CD14-positive monocyte (primary cell): ENCODE measurements around the gene RASGRP1. TPM values are rescaled to one million over a fixed set of nuclear protein-coding genes. Genes with fewer than 3 reads are reported as not detected.

Source experiments
- DNase-seq, 3 donors: peaks; one replicate each; pipeline ENCODE4 v3.0.0-alpha.2; 2011 to 2022
- H2AFZ ChIP-seq: 2 replicates; pipeline ENCODE4 v1.6.0; 2012; ENCODE audit warnings: mild to moderate bottlenecking, low read depth, low read length, inconsistent platforms; ENCODE audit not compliant: insufficient read depth, poor library complexity, severe bottlenecking
- H3K27ac ChIP-seq, 2 donors: 1 replicate in 1 of 2; 2 replicates in 1 of 2; pipeline ENCODE4 v1.5.1; 2012 to 2013; ENCODE audit warnings: low read length in 2 of 2, control low read depth in 1 of 2, inconsistent platforms in 1 of 2, low read depth in 1 of 2, mild to moderate bottlenecking in 1 of 2
- H3K27me3 ChIP-seq, 2 donors: one replicate each; pipeline versions ENCODE4 v1.6.0 to v1.6.1; 2011 to 2013; ENCODE audit warnings: low read length in 2 of 2; ENCODE audit not compliant: control insufficient read depth in 2 of 2, insufficient read depth in 2 of 2
- H3K36me3 ChIP-seq, 2 donors: replicated peaks in 1 of 2; 1 replicate in 1 of 2; 2 replicates in 1 of 2; pipeline versions ENCODE4 v1.5.1 to v1.6.1; 2012 to 2013; ENCODE audit warnings: low read length in 2 of 2, control low read depth in 1 of 2, inconsistent platforms in 1 of 2, mild to moderate bottlenecking in 1 of 2; ENCODE audit not compliant: insufficient read depth in 2 of 2, control insufficient read depth in 1 of 2
- H3K4me1 ChIP-seq, 2 donors: 1 replicate in 1 of 2; 2 replicates in 1 of 2; pipeline versions ENCODE4 v1.5.1 to v1.6.1; 2012 to 2013; ENCODE audit warnings: low read length in 2 of 2, control low read depth in 1 of 2, inconsistent platforms in 1 of 2, mild to moderate bottlenecking in 1 of 2, moderate library complexity in 1 of 2; ENCODE audit not compliant: insufficient read depth in 2 of 2, control insufficient read depth in 1 of 2
- H3K4me2 ChIP-seq: replicated peaks from 2 replicates; pipeline ENCODE3; 2012; ENCODE audit warnings: low read length, moderate library complexity, mild to moderate bottlenecking; ENCODE audit not compliant: poor library complexity, severe bottlenecking; ENCODE audit errors: extremely low read depth
- H3K4me3 ChIP-seq, 3 experiments: fragments of 200-600 bp in 1 of 3; sonication (generic) in 1 of 3; replicated peaks in 1 of 3; 1 replicate in 2 of 3; 2 replicates in 1 of 3; pipeline ENCODE4 v1.5.1; 2011 to 2013; ENCODE audit warnings: low read length in 3 of 3, mild to moderate bottlenecking in 3 of 3, control low read depth in 2 of 3, low read depth in 2 of 3, inconsistent platforms in 1 of 3, moderate library complexity in 1 of 3
- H3K79me2 ChIP-seq: 2 replicates; pipeline ENCODE4 v1.6.0; 2012; ENCODE audit warnings: mild to moderate bottlenecking, control low read depth, inconsistent platforms, low read length, moderate library complexity; ENCODE audit not compliant: insufficient read depth
- H3K9ac ChIP-seq: 2 replicates; pipeline ENCODE4 v1.6.0; 2017; ENCODE audit warnings: low read length, mild to moderate bottlenecking; ENCODE audit not compliant: insufficient read depth, poor library complexity, severe bottlenecking
- H3K9me3 ChIP-seq, 2 donors: replicated peaks in 1 of 2; 1 replicate in 1 of 2; 2 replicates in 1 of 2; pipeline versions ENCODE4 v1.5.1 to v1.6.1; 2012 to 2013; ENCODE audit warnings: low read length in 2 of 2, control low read depth in 1 of 2; ENCODE audit not compliant: control insufficient read depth in 1 of 2, insufficient read depth in 1 of 2
- H4K20me1 ChIP-seq: 2 replicates; pipeline ENCODE4 v1.6.0; 2012; ENCODE audit warnings: mild to moderate bottlenecking, low read length, control low read depth, moderate library complexity; ENCODE audit not compliant: insufficient read depth
- H3K27ac Mint-ChIP-seq, 7 donors: one replicate each; pipeline ENCODE4 v1.8.0; 2020; ENCODE audit warnings: mild to moderate bottlenecking in 7 of 7, mixed read lengths in 7 of 7, moderate library complexity in 6 of 7, inconsistent platforms in 2 of 7
- H3K27me3 Mint-ChIP-seq, 3 donors: one replicate each; pipeline ENCODE4 v1.8.0; 2021 to 2022; ENCODE audit warnings: low read depth in 3 of 3, mild to moderate bottlenecking in 3 of 3, mixed read lengths in 3 of 3, moderate library complexity in 3 of 3, inconsistent platforms in 1 of 3
- H3K36me3 Mint-ChIP-seq, 2 donors: one replicate each; pipeline ENCODE4 v1.8.0; 2020; ENCODE audit warnings: mixed read lengths in 2 of 2, inconsistent platforms in 1 of 2, mild to moderate bottlenecking in 1 of 2
- H3K4me1 Mint-ChIP-seq: one replicate; pipeline ENCODE4 v1.8.0; 2020; ENCODE audit warnings: mild to moderate bottlenecking, mixed read lengths
- H3K4me3 Mint-ChIP-seq, 2 donors: one replicate each; pipeline ENCODE4 v1.8.0; 2020; ENCODE audit warnings: mild to moderate bottlenecking in 2 of 2, mixed read lengths in 2 of 2, moderate library complexity in 1 of 2
- H3K9me3 Mint-ChIP-seq, 7 donors: one replicate each; pipeline ENCODE4 v1.8.0; 2020 to 2022; ENCODE audit warnings: mixed read lengths in 7 of 7, mild to moderate bottlenecking in 6 of 7, moderate library complexity in 6 of 7, inconsistent platforms in 2 of 7
- CTCF ChIP-seq: fragments of 200-600 bp; IDR thresholded peaks from one replicate; pipeline ENCODE4 v1.8.0; 2022; ENCODE audit warnings: antibody characterized with exemption, mild to moderate bottlenecking
- WGBS: methylation state at CpG from one replicate; pipeline ENCODE4 v1.1.5; 2013; ENCODE audit warnings: missing lambda C conversion rate; ENCODE audit not compliant: insufficient coverage; 5-methylcytosine and 5-hydroxymethylcytosine counted together
- intact Hi-C, 2 donors: fragments of 100-400 bp; cut with micrococcal nuclease; formaldehyde crosslinking; loops; one replicate each; pipeline versions ENCODE4 v1.15.0 to v1.15.1; 2023
- polyA plus RNA-seq, 3 donors: library from polyadenylated mRNA; depleted of rRNA in 1 of 3; unstranded in 2 of 3; stranded (reverse) in 1 of 3; fragments of 300-500 nt in 2 of 3; fragments of >200 nt in 1 of 3; fragmentation: Illumina TruSeq in 2 of 3; gene quantifications; 1 replicate in 2 of 3; 2 replicates in 1 of 3; pipeline ENCODE4 v1.2.3, GENCODE V29; 2012 to 2021

The RASGRP1 gene
- polyA plus RNA-seq, 3 donors, result 0.05 to 0.38 (median 0.13) TPM

GRCh38 chr15:38576837-38577236 lies 12.2 kb upstream of the RASGRP1 start:
- TF ChIP-seq CTCF, result no peak
- Histone ChIP-seq H4K20me1 (no peaks in the 10 kb centered on the region), H3K9me3 (no peaks in the 10 kb centered on the region), H3K36me3 (no peaks in the 10 kb centered on the region), H3K4me1 (no peaks in the 10 kb centered on the region), H3K27ac (no peak overlapping the region), H3K79me2 (no peaks in the 10 kb centered on the region), H3K4me2 (no peak overlapping the region), H3K27me3 (no peaks in the 10 kb centered on the region), H3K9ac (no peak overlapping the region), H3K4me3 (no peak overlapping the region), H2AFZ (no peak overlapping the region)
- H3K4me3 Mint-ChIP-seq, result no peak overlapping the region
- H3K4me1 Mint-ChIP-seq, result no peaks in the 10 kb centered on the region
- H3K27me3 Mint-ChIP-seq, result peaks cover 0 to 2% (median 1%) of the 10 kb centered on the region in 3 donors
- intact Hi-C loops, result no loop called here
- WGBS, result 100% methylated on average over 1 of the region's 3 CpGs
- H3K36me3 Mint-ChIP-seq, result no peaks in the 10 kb centered on the region
- no peak for DNase-seq
- no peak overlapping the region for H3K27ac Mint-ChIP-seq
- H3K9me3 Mint-ChIP-seq, result peaks cover 0 to 10% (median 3%) of the 10 kb centered on the region in 7 donors

- Mint-ChIP-seq H3K27me3 (peaks cover 0 to 2% (median 1%) of the 10 kb centered on the region in 3 donors), H3K36me3 (no peaks in the 10 kb centered on the region), H3K9me3 (peaks cover 0 to 9% (median 2%) of the 10 kb centered on the region in 7 donors), H3K4me1 (no peaks in the 10 kb centered on the region), H3K4me3 (no peak overlapping the region), H3K27ac (no peak overlapping the region)
- intact Hi-C loops, result no loop called here
- Histone ChIP-seq H3K4me1 (no peaks in the 10 kb centered on the region), H3K79me2 (no peaks in the 10 kb centered on the region), H4K20me1 (no peaks in the 10 kb centered on the region), H3K27me3 (no peaks in the 10 kb centered on the region), H3K36me3 (no peaks in the 10 kb centered on the region), H2AFZ (no peak overlapping the region), H3K9ac (no peak overlapping the region), H3K9me3 (no peaks in the 10 kb centered on the region), H3K27ac (no peak overlapping the region), H3K4me2 (no peak overlapping the region), H3K4me3 (no peak overlapping the region)
- no peak for DNase-seq
- no peak for TF ChIP-seq CTCF
- WGBS, result no CpG with 5 or more reads among the region's 1 CpG
Observed at GRCh38 chr15:38576261-38576660, 11.6 kb upstream of the RASGRP1 start.
